Epithelial cell of prostate (primary cell): ENCODE measurements around the gene XRN1.
"Not testable (repeated sequence)": the region's sequence is repeated elsewhere in the genome, so short reads cannot be mapped to it uniquely, and the experiment has no call there.

Source experiments
- DNase-seq: peaks from one replicate; pipeline ENCODE4 v3.0.0-alpha.2; 2011; ENCODE audit warnings: low read depth, low spot score
- H3K27ac ChIP-seq: fragments of 450-650 bp; 2 replicates; pipeline ENCODE4 v1.5.1; 2017; ENCODE audit warnings: mild to moderate bottlenecking

XRN1 gene

DNA sequence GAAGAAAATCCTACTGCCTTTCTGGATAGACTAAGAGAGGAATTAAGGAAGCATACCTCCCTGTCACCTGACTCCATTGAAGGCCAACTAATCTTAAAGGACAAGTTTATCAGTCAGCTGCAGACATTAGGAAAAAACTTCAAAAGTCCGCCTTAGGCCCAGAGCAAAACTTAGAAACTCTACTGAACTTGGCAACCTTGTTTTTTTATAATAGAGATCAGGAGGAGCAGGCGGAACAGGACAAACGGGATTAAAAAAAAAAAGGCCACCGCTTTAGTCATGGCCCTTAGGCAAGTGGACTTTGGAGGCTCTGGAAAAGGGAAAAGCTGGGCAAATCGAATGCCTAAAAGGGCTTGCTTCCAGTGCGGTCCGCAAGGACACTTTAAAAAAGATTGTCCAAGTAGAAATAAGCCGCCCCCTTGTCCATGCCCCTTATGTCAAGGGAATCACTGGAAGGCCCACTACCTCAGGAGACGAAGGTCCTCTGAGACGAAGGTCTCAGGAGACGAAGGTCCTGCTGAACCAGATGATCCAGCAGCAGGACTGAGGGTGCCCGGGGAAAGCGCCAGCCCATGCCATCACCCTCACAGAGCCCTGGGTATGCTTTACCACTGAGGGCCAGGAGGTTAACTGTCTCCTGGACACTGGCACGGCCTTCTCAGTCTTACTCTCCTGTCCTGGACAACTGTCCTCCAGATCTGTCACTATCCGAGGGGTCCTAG, 8.2 kb downstream of the XRN1 start:
- H3K27ac ChIP-seq, DNase-seq: not testable (repeated sequence)

DNA sequence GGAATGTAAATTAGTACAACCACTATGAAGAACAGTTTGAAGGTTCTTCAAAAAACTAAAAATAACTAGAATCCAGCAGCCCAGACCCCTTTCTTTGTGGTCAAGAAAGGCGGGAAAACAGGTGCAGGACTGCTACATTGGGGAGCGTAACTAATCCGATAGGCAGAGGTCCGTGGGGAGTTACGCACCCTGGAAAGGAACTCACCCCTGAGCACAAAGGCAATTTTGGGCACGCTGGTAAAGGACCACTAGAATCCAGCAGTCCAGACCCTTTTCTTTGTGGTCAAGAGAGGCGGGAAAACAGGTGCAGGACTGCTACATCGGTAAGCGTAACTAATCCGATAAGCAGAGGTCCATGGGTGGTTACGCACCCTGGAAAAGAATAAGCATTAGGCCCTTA, 9.7 kb downstream of the XRN1 start:
- not testable (repeated sequence) for H3K27ac ChIP-seq, DNase-seq

DNA sequence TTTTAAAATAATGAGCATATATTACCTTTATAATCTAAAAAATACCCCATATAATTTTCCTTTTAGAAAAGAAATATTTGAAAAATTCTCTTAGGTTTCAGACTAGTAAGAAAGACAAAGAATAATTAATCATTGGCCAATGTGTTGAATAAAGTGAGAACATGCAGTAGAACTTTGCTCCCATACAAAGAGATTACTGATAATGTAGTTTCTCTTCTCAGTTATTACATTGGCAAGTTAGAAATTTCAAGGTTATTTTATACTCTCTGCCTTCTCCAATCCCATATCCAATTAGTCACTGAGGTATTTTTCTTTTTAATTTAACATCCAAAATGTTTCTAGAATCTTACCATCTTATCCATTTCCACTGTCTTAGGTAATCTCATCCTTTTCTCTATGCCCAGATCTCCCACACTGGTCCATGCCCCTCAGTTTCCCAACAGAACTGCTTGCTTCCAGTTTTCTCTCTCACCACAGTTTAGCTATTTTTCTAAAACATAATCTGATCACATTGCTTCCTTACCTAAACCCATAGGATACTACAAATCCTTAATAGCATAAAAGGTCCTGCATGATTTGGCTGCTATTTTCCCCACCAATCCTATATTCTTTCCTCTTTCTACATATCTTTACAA, 10.8 kb downstream of the XRN1 start:
- H3K27ac ChIP-seq = no peak overlapping the region
- DNase-seq = no peak

DNA sequence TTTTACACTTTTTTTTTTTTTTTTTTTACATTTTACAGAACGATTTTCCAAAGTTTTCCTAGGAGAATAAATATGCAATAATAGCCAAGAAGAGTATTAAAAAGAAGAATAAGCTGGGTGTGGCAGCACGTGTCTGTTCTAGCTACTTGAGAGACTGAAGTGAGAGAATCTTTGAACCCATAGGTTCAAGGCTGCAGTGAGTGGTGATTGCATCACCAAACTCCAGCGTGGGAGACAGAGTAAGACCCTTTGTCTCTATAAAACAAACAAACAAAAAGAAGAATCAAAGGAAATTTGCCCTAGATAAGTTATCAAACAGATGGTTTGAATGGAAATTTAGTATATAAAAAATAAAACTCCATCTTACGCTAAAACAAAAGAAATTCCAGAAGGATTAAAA, 13.3 kb downstream of the XRN1 start:
- no peak for DNase-seq

DNA sequence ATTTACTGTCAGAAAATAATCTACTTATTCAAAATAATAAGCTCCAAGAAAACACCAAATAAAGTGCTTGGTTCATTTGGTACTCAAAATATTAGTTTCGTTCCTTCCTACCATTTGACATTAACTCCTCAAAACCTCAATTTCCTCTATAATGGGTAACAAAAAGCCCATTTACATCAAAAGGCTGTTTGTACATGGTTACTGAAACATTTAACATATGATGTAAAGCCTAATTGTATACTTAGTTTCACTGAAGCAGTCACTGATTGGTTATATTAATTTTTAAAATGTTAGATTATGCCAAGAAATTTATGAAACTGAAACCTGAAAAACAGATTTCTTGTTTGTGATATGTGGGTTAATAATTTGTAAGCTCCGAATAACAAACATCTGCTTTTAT, 14.7 kb downstream of the XRN1 start:
- no peak overlapping the region for H3K27ac ChIP-seq
- no peak for DNase-seq

More for the DNA sequence above, 13.3 kb downstream of the XRN1 start:
- no peak overlapping the region for H3K27ac ChIP-seq

DNA sequence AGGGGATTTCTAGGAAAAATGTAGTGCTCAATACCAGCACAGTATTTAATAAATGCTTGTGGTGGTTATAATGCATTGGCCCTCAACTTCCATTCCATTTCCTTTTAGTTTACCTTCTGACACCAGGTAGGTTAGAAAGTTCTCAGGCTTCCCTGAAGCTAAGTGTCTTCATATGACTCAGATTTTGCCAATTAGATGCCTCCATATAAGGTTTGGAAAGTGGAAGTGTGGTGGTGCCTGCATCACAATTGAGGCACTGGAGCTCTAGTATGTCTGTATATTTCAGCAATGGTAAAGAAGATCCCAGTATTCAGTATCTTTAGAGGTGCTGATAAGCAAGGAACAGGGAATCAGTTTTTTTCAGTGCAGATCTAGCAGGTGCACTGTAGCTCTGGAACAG, 18.3 kb downstream of the XRN1 start:
- no peak for DNase-seq
- H3K27ac ChIP-seq = no peak overlapping the region

DNA sequence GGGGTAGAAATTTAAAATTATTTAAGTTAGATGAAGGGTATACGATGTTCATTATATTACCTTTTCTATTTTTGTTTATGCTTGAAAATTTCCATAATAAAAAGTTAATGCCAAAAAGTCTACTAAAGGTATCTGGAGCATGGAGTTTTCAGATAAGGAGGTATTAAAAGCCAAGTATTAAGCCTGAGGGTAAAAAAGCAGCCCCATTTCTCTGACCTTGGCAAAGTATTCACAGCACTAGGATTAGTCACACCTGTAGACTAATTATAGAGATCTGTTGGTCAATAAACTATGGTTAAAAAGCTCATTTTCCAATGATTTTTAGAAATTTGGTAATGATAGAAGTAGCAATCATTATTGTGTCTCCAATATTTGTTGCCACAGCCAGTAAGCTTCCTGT, 23.1 kb downstream of the XRN1 start:
- no peak overlapping the region for H3K27ac ChIP-seq
- DNase-seq = no peak

DNA sequence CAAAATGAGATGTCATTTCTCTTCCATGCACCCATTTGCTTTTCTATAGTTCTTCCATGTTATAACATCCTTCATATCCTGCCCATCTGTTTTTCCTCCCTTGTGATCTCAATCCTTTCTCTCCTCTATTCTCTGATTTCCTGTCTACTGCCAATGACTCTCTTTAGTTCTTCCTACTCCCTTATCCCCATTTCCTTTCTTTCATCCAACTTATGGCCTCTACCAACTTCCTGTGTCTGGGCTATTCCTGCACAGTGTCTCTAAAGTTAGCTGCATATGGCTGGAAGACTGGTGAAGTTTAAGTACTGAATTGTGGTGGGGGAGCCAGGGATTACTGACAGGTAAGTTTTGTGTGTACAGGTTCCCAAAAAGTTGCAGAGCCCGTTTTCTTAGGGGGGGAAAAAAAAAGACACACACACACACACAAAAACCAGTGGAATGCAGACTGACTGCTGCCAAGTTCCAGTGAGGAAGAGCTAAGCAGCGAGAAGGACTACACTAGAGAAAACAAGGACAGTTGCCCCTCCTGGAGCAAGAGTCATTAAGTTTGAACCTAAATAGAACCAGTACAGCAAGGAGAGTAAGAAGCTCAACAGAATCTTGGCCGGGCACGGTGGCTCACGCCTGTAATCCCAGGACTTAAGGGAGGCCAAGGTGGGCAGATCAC, 28.8 kb downstream of the XRN1 start:
- H3K27ac ChIP-seq = no peak overlapping the region
- DNase-seq = no peak

DNA sequence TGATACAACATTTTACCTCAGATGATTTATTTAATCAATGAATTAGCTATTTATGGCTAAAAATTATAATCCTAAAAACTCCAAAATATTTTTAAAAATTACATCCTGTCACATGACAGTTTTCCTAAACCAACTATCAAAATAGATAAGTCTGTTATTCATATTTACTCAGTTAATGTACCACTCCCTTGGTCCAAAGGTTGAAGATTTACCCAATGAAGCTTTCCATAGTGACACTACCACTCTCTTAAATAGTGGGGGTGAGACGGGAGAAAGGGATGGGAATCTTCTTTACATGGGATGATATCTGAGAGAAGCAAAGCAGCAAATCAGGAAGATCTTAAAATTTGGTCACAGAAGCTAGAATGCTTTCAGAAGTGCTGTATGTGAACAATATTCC, 30.5 kb downstream of the XRN1 start:
- H3K27ac ChIP-seq = no peak overlapping the region
- no peak for DNase-seq

DNA sequence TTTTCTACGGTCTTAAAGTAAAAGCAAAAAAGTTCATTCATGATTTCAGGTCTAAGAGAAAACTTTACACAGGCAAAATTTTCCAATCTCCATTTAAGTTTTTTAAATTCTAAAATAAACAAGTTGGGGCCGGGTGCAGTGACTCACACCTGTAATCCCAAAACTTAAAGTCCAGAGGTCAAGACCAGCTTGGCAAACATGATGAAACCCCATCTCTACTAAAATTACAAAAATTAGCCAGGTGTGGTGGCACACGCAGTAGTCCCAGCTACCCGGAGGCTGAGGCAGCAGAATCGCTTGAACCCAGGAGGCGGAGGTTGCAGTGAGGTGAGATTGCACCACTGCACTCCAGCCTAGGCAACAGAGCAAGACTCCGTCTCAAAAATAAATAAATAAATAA, 47.3 kb downstream of the XRN1 start:
- DNase-seq, H3K27ac ChIP-seq: not testable (repeated sequence)

DNA sequence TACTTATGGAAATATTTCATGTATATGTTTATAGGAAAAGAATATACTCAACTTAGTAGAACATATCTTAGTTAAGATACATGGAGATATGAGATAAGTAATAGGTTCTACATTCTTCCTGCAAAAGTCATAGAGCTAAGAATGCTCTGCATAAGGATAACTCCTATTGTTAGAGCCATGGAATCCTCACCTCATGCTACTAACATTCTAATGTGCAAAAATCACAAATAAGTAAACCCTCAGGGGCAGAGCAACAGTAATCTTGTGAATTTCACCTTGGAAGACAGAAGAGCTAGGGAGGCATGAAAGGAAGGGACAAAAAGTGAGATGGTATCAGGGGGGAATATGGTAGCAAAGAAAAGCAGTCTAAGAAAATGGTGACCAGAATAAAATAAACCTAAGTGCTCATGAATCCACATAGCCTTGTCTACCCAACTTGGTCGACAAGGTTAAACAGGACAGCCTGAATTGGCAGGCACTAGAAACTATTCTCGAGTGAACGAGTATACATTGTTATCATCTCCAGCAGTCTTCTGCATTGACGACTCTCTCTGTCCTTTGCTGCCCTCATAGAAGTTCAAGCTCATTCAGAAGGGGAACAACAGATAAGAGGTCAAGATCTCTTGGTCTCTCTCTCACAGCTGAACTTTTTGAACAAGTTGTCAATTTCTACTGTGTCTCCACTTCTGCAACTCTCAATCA, 52.8 kb downstream of the XRN1 start:
- no peak overlapping the region for H3K27ac ChIP-seq
- DNase-seq = no peak

DNA sequence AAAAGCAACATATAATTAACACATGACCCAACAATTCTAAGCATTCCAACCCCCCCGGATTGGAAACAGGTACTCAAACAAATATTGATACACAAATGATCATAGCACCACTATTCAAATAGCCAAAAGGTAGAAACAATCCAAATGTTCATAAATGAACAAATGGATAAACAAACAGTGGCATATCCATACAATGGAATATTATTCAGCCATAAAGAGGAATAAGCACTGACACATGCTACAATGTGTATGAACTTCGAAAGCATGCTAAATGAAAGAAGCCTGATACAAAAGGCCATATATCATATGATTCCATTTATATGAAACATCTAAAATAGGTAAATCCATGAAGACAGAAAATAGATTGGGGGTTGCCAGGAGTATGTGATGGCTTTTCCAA, 62.8 kb downstream of the XRN1 start:
- H3K27ac ChIP-seq = no peak overlapping the region

DNA sequence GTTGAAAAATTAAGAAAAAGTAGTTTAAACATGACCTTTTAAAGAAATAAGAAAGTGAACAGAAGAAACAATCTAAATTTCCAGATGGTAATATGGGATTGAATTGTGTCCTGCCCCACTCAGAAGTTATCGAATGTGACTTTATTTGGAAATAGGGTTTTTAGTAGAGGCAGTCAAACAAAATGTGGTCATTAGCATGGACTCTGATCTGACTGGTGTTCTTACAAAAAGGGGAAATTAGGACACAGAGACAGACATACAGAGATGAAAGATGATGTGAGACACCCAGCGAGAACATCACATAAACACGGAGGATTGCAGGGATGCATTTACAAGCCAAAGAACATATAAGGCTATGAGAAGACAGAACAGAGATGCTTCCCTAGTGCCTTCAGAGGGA, 73.2 kb downstream of the XRN1 start:
- H3K27ac ChIP-seq = no peak overlapping the region

More for the DNA sequence above, 62.8 kb downstream of the XRN1 start:
- DNase-seq = no peak

DNA sequence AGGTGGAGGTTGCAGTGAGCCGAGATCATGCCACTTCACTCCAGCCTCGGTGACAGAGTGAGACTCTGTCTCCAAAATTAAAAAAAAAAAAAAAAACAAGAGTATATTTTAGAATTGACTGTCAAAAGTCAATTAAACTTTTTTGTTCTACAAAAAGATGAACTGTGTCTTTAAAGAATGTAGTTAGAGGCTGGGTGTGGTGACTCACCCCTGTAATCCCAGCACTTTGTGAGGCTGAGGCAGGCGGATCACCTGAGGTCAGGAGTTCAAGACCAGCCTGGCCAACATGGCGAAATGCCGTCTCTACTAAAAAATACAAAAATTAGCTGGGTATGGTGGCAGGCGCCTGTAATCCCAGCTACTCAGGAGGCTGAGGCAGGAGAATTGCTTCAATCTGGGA, 78.3 kb downstream of the XRN1 start:
- H3K27ac ChIP-seq, DNase-seq: not testable (repeated sequence)

More for the DNA sequence above, 73.2 kb downstream of the XRN1 start:
- DNase-seq = no peak

DNA sequence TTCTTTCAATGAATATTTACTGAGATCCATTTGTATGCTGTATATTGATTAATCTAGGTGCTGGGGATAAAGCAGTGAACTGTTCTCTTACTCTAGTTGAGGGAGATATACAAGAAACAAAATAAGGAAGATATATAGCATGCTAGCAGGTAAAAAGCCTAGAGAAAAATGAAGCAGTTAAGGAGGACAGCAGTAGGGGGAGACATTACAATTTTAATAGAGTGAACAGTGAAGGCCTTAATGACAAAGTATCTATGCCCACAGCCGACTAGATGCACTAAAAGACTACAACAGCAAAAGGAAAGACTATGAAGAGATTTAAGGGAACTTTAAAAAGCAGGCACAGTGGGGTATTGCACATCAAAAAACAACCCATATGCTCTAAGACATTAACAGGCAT, 81.4 kb downstream of the XRN1 start:
- H3K27ac ChIP-seq = no peak overlapping the region
- DNase-seq = no peak

DNA sequence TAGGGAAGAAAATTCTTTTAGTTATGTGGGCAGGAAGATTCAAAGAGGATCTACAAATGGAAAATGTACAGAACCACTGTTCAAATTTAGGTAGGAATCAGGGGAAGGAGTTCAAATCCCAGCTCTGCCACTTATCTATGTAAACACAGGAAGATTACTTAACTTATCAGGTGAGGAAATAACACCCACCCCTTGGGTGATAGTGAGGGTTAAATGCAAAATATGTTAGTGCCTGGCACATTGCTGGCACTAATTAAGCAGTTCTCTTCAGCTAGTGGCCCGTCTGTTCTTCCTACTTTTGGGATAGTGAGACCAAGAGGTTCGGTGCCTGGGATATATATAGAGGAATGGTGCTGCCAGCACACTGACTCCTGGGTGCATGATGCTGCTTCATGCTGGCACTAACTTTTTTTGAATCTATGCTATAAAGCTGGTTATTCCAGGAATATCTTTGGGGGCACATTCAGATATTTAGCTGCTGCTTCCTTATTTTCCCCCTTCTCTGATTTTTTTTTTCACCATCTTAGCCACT, 83.8 kb downstream of the XRN1 start:
- DNase-seq = no peak
- no peak overlapping the region for H3K27ac ChIP-seq

DNA sequence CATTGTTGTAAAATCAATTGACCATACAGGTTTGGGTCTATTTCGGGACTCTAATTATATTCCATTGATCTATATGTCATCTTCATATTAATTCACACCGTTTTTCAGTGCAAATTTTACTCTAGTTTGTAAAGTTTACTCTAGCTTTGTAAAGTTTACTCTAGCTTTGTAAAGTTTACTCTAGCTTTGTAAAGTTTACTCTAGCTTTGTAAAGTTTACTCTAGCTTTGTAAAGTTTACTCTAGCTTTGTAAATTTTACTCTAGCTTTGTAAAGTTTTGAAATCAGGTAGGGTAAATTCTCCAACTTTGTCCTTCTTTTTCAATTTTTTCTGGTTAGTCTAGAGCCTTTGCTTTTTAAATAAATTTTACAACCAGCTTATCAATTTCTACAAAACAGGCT, 84.4 kb downstream of the XRN1 start:
- not testable (repeated sequence) for H3K27ac ChIP-seq, DNase-seq

DNA sequence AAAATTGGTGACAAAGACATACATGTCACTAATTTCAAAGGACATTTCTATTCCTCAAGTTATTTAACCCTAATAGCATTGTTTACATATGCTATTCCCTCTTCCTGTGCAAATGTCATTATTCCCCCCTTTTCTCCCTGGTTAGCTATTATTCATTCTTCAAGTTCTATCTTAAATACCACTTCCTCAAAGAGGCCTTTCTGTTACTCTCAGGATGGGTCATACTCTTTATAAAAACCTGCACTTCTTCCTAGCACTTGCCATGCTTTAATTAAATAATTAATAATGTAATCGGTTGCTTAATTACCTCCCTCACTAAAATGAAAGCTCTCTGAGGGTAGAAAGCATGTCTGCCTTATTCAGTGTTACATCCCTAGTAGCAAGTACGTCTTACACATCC, 88.5 kb downstream of the XRN1 start:
- no peak for DNase-seq

DNA sequence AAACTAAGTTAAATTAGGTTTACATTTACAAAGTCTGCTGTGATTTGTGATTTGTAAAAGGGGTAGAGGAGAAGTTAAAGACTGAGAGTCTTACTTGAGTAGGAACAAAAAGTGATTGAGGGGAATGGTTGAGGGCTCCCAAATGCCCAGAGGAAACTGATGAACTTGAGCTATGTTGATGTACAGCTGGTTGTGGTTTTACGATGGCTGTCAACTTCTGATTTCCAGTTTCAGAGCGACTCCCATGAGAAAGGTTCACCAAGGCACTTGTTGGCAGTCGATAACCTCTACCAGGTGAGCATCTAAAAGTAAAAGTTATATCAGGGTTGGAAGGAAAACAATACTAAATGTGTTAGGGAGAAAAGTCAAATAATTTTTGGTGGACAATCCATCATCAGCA, 91.0 kb downstream of the XRN1 start:
- H3K27ac ChIP-seq = no peak overlapping the region
- DNase-seq = no peak

More for the DNA sequence above, 88.5 kb downstream of the XRN1 start:
- no peak overlapping the region for H3K27ac ChIP-seq

DNA sequence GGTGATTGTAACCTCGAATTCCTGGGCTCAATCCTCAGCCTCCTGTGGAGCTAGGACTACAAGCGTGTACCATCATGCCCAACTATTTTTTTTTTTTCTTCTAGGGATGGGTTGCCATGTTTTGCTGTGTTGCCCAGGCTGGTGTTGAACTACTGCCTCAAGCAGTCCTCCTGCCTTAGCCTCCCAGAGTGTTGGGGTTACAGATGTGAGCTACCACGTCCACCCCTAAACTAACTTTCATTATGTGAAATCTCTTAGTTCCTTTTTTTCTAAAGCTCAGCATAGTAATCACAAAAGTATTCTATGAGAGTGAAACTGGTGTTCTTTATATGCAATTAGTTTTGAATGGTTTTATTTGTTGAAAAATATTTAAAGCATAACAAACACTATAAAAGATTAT, 92.1 kb downstream of the XRN1 start:
- DNase-seq = no peak
- no peak overlapping the region for H3K27ac ChIP-seq

DNA sequence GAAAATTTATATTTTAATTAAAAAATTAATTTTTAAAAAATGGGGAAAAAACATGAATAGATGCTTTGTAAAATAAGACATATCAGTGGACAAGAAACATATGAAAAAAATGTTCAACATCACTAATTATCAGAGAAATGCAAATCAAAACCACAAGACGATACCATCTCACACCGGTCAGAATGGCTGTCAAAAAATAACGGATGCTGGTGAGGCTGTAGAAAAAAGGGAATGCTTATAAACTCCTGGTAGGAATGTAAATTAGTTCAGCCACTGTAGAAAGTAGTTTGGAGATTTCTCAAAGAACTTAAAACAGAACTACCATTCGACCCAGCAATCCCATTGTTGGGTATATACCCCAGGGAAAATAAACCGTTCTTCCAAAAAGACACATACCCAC, 93.8 kb downstream of the XRN1 start:
- H3K27ac ChIP-seq = no peak overlapping the region
- DNase-seq = no peak
